Spleen (tissue), 11 donors: Measurements from ENCODE around the gene SHLD1. TPM values are rescaled to one million over a fixed set of nuclear protein-coding genes. Genes with fewer than 3 reads are reported as not detected.

ENCODE experiments used
- DNase-seq: peaks from one replicate; pipeline ENCODE4 v3.0.0-alpha.2; 2020
- H3K27ac ChIP-seq, 8 donors: fragments of 200-600 bp; sonication (generic) in 7 of 8; 1 replicate in 4 of 8; 2 replicates in 4 of 8; pipeline versions ENCODE4 v1.5.0 to v1.8.0; 2016 to 2021; ENCODE audit warnings: inconsistent platforms in 4 of 8, mild to moderate bottlenecking in 4 of 8, moderate library complexity in 1 of 8
- H3K27me3 ChIP-seq, 7 donors: fragments of 200-600 bp; sonication (generic) in 6 of 7; replicated peaks in 1 of 7; 1 replicate in 4 of 7; 2 replicates in 3 of 7; pipeline versions ENCODE4 v1.5.0 to v1.8.0; 2016 to 2021; ENCODE audit warnings: inconsistent platforms in 3 of 7, mild to moderate bottlenecking in 1 of 7
- H3K36me3 ChIP-seq, 6 donors: fragments of 200-600 bp; sonication (generic) in 5 of 6; 1 replicate in 4 of 6; 2 replicates in 2 of 6; pipeline versions ENCODE4 v1.5.0 to v1.8.0; 2016 to 2021; ENCODE audit warnings: inconsistent platforms in 2 of 6
- H3K4me1 ChIP-seq, 6 donors: fragments of 200-600 bp; sonication (generic) in 5 of 6; 1 replicate in 3 of 6; 2 replicates in 3 of 6; pipeline versions ENCODE4 v1.5.0 to v1.8.0; 2016 to 2021; ENCODE audit warnings: inconsistent platforms in 3 of 6
- H3K4me3 ChIP-seq, 8 donors: fragments of 200-600 bp; sonication (generic) in 7 of 8; 1 replicate in 4 of 8; 2 replicates in 4 of 8; pipeline versions ENCODE4 v1.5.0 to v1.8.0; 2016 to 2021; ENCODE audit warnings: inconsistent platforms in 4 of 8, mild to moderate bottlenecking in 4 of 8, moderate library complexity in 2 of 8
- H3K9me3 ChIP-seq, 8 donors: fragments of 200-600 bp; sonication (generic) in 7 of 8; 1 replicate in 4 of 8; 2 replicates in 4 of 8; pipeline versions ENCODE4 v1.5.0 to v1.8.0; 2016 to 2021; ENCODE audit warnings: inconsistent platforms in 4 of 8
- POLR2A ChIP-seq, 3 donors: fragments of 450-650 bp; IDR thresholded peaks; one replicate each; pipeline ENCODE4 v1.5.1; 2017; ENCODE audit warnings: antibody characterized with exemption in 3 of 3, mild to moderate bottlenecking in 1 of 3
- POLR2AphosphoS5 ChIP-seq, 3 donors: sonication (generic); formaldehyde crosslinking; IDR thresholded peaks; one replicate each; pipeline ENCODE4 v1.5.1; 2017; ENCODE audit warnings: antibody characterized with exemption in 3 of 3
- WGBS, 5 donors: extraction: QIAGEN DNeasy Blood & Tissue Kit in 3 of 5; methylation state at CpG; one replicate each; pipeline versions ENCODE4 v1.1.5 to v1.1.7; 2013 to 2018; 5-methylcytosine and 5-hydroxymethylcytosine counted together
- intact Hi-C: fragments of 100-400 bp; cut with DNase I; formaldehyde crosslinking; loops from one replicate; pipeline ENCODE4 v1.15.0; 2023; ENCODE audit warnings: low total_unique reads
- polyA plus RNA-seq, 3 donors: library from polyadenylated mRNA; stranded (reverse); fragments of 200-250 nt; gene quantifications; one replicate each; pipeline ENCODE4 v1.2.1, GENCODE V29; 2013
- total RNA-seq, 7 donors: library from RNA; depleted of rRNA in 3 of 7; stranded (reverse); fragments of >200 nt in 3 of 7; fragmentation: NEBNext Ultra II Directional in 4 of 7; extraction: Animal tissue kit (Norgen Biotek cat#: 25700) in 4 of 7; gene quantifications; one replicate each; pipeline versions ENCODE4 v1.1.0 to v1.2.1, GENCODE V29; 2016 to 2021
- TF ChIP-seq, protein P1 (sequence below), 11 experiments: fragments of 200-600 bp in 7 of 11; fragments of 450-650 bp in 4 of 11; sonication (generic) in 4 of 11; IDR thresholded peaks in 8 of 11; conservative IDR thresholded peaks in 3 of 11; 1 replicate in 7 of 11; 2 replicates in 4 of 11; pipeline versions ENCODE4 v1.4.0 to v1.8.0; 2016 to 2021; ENCODE audit warnings: antibody characterized with exemption in 11 of 11, inconsistent platforms in 4 of 11, mild to moderate bottlenecking in 1 of 11
- donor health status: healthy with polysubstance abuse.
- donor health status: DM: no; HTN: no; CAD: no; lungs with moderate emphysema.
- donor health status: DM: no; HTN: no; CAD: no.
- donor health status: Bipolar disorder and iron deficiency.
- donor health status: healthy.
- donor health status: DM: no; HTN: no; CAD: no.
- donor health status: DM: yes; HTN: yes; CAD: no.

SHLD1 gene
- total and polyA plus RNA-seq, 10 donors = 8.1 to 18.6 (median 12.4) TPM

DNA sequence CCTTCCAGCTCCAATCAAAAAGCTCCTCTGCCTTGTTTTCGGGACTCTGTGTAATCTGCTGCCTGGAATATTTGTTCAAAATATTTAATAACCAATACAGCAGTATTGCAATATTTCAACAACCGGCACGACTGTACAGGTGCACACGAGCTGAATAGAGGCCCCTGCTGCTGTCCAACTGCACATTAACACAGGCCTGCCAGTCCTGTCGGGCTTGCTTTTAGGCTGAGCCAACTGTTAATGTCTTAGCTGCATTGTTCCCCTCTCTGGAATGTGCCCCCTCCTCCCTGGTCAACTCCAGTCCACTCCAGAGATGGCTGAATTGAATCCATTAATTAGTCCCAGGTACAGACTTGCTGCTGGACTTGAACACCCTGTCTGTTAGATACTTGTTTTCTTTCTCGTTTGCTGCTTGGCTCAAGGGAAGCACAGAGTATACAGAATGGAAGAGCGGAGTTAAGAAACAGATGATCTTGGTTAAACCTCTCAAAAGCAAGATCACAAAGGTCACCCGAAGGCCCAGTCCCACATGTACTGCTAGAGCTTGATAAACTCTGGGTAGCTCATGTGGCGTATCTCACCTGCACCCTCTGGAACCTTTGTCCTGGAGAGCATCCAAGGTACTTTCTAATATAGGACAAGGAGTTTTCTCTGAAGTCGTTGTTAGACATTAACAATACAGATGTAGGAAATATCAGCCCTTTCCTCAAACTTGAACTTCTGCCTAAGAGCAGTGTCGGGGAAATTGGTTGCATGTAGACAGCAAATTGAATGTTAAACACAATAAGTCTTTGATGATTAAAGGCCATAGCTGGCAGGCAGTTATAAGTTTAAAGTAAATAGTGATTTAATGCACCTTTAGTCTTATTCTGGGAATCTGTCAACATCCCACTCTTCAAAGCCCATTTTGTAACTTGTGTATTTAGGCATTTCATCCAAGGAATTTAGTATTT, 31.9 kb downstream of the SHLD1 start:
- TF ChIP-seq, protein P1, sequence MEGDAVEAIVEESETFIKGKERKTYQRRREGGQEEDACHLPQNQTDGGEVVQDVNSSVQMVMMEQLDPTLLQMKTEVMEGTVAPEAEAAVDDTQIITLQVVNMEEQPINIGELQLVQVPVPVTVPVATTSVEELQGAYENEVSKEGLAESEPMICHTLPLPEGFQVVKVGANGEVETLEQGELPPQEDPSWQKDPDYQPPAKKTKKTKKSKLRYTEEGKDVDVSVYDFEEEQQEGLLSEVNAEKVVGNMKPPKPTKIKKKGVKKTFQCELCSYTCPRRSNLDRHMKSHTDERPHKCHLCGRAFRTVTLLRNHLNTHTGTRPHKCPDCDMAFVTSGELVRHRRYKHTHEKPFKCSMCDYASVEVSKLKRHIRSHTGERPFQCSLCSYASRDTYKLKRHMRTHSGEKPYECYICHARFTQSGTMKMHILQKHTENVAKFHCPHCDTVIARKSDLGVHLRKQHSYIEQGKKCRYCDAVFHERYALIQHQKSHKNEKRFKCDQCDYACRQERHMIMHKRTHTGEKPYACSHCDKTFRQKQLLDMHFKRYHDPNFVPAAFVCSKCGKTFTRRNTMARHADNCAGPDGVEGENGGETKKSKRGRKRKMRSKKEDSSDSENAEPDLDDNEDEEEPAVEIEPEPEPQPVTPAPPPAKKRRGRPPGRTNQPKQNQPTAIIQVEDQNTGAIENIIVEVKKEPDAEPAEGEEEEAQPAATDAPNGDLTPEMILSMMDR (IDR thresholded peaks at IDR 0.05 in 8 of 11, conservative IDR thresholded peaks at IDR 0.05 in 3 of 11) = no peak
- no peak for TF ChIP-seq POLR2A (IDR thresholded peaks at IDR 0.05)
- no peak for TF ChIP-seq POLR2AphosphoS5 (IDR thresholded peaks at IDR 0.05)
- no peaks in the 10 kb centered on the region for H3K9me3 ChIP-seq
- H3K4me1 ChIP-seq = peaks cover 0 to 5% (median 0%) of the 10 kb centered on the region in 6 donors
- 80 to 88% (median 83%) methylated on average over 11 of the region's 11 CpGs for WGBS, 5 donors
- DNase-seq = no peak
- no peak overlapping the region for H3K4me3 ChIP-seq
- H3K27ac ChIP-seq = no peak overlapping the region
- intact Hi-C loops = no loop called here
- H3K27me3 ChIP-seq = no peaks in the 10 kb centered on the region
- peaks cover 0 to 88% (median 9%) of the 10 kb centered on the region in 6 donors for H3K36me3 ChIP-seq

DNA sequence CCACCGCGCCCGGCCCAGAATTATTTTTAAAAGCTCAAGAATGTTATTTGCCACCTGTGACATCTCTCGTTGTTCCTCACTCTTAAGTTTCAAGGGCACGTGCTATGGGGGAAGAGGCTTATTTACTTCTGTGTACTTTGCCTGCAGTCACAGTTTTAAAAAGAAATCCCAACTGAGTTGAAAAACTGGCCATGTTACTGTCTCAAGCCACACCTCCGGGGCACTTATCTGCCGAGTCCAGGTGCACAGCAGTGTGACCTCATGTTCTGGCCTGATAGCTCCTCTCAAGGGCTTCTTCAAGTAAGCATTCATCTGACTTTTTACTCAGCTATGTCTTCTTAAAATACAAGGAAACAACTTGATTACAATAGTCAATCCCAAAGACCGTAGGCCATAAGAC, 34.5 kb downstream of the SHLD1 start:
- intact Hi-C loops = loop anchor here (5.0 kb wide), 1 partner anchor 217 kb away; no protein-coding TSS in a partner anchor
- Histone ChIP-seq H3K27me3 (no peaks in the 10 kb centered on the region), H3K27ac (no peak overlapping the region), H3K4me1 (peaks cover 0 to 30% (median 13%) of the 10 kb centered on the region in 6 donors), H3K4me3 (no peak overlapping the region), H3K36me3 (peaks cover 0 to 64% (median 7%) of the 10 kb centered on the region in 6 donors), H3K9me3 (no peaks in the 10 kb centered on the region)
- TF ChIP-seq POLR2A (IDR thresholded peaks at IDR 0.05) (no peak), POLR2AphosphoS5 (IDR thresholded peaks at IDR 0.05) (no peak)
- TF ChIP-seq, protein P1 (IDR thresholded peaks at IDR 0.05 in 8 of 11, conservative IDR thresholded peaks at IDR 0.05 in 3 of 11) = no peak
- no peak for DNase-seq
- 87 to 96% (median 89%) methylated on average over 8 of the region's 8 CpGs for WGBS, 5 donors

DNA sequence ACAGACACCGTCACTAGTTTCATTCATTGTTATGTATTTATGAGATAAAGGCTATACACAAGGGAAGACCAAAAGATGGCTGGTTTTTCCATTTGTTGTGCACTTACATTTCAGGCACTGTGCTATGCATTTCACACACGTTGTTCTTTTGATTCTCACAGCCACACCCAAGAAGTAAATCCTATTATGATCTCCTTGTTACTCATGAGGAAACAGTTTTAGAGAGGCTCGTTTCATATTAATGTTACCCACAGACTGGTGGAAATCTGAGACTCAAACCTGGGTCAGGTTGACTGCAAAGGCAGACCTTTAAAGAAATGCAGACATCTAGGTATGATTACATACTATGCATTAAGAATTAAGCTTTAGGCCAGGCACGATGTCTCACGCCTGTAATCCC, 34.9 kb downstream of the SHLD1 start:
- Histone ChIP-seq H3K4me3 (no peak overlapping the region), H3K9me3 (no peaks in the 10 kb centered on the region), H3K27me3 (no peaks in the 10 kb centered on the region), H3K27ac (no peak overlapping the region), H3K36me3 (peaks cover 0 to 64% (median 9%) of the 10 kb centered on the region in 6 donors), H3K4me1 (peaks cover 0 to 34% (median 15%) of the 10 kb centered on the region in 6 donors)
- intact Hi-C loops = loop anchor here (5.0 kb wide), 1 partner anchor 218 kb away; no protein-coding TSS in a partner anchor
- no peak for TF ChIP-seq POLR2AphosphoS5 (IDR thresholded peaks at IDR 0.05)
- TF ChIP-seq POLR2A (IDR thresholded peaks at IDR 0.05) = no peak
- TF ChIP-seq, protein P1 (IDR thresholded peaks at IDR 0.05 in 8 of 11, conservative IDR thresholded peaks at IDR 0.05 in 3 of 11) = no peak
- WGBS, 5 donors = 91 to 95% (median 93%) methylated on average over 5 of the region's 5 CpGs
- no peak for DNase-seq
